GM23338 (cell line): Measurements from ENCODE around the gene OLIG3. TPM values are rescaled to one million over a fixed set of nuclear protein-coding genes. Genes with fewer than 3 reads are reported as not detected.
A peak's percentile ranks its signal among the peaks of the same experiment; 100 is the strongest.

Experiments used
- ATAC-seq: fragments of 200-7000 bp; cut with Tn5 transposase; 3 replicates; pipeline ENCODE4 v1.9.1; 2020
- DNase-seq: peaks from one replicate; pipeline ENCODE4 v3.0.0-alpha.2; 2015; ENCODE audit warnings: low spot score
- H2AFZ ChIP-seq: fragments of 200-600 bp; sonication (generic); 2 replicates; pipeline ENCODE4 v1.8.0; 2016; ENCODE audit warnings: antibody characterized with exemption, mild to moderate bottlenecking, moderate library complexity
- H3F3A ChIP-seq: fragments of 200-600 bp; sonication (generic); replicated peaks from 2 replicates; pipeline ENCODE4 v1.8.0; 2017; ENCODE audit warnings: antibody characterized with exemption, mixed run types, low read depth
- H3K27ac ChIP-seq: fragments of 200-600 bp; sonication (generic); 2 replicates; pipeline ENCODE4 v1.6.1; 2016; ENCODE audit warnings: low read depth
- H3K27me3 ChIP-seq: fragments of 200-600 bp; sonication (generic); 2 replicates; pipeline ENCODE4 v1.8.0; 2016; ENCODE audit warnings: mild to moderate bottlenecking, mixed run types, moderate library complexity; ENCODE audit not compliant: insufficient read depth
- H3K36me3 ChIP-seq: fragments of 200-600 bp; sonication (generic); 2 replicates; pipeline ENCODE4 v1.8.0; 2016; ENCODE audit warnings: mild to moderate bottlenecking; ENCODE audit not compliant: insufficient read depth
- H3K4me1 ChIP-seq: fragments of 200-600 bp; sonication (generic); 2 replicates; pipeline ENCODE4 v1.8.0; 2016; ENCODE audit warnings: mild to moderate bottlenecking, moderate library complexity; ENCODE audit not compliant: insufficient read depth
- H3K4me2 ChIP-seq: fragments of 200-600 bp; sonication (generic); 2 replicates; pipeline ENCODE4 v1.7.1; 2017; ENCODE audit warnings: mixed run types
- H3K4me3 ChIP-seq: fragments of 200-600 bp; sonication (generic); 2 replicates; pipeline ENCODE4 v1.6.1; 2016; ENCODE audit warnings: mixed run types
- H3K79me2 ChIP-seq: fragments of 200-600 bp; sonication (generic); replicated peaks from 2 replicates; pipeline ENCODE4 v1.8.0; 2017; ENCODE audit warnings: mild to moderate bottlenecking; ENCODE audit not compliant: insufficient read depth
- H3K9me2 ChIP-seq: fragments of 200-600 bp; sonication (generic); 2 replicates; pipeline ENCODE4 v1.8.0; 2017; ENCODE audit not compliant: insufficient read depth
- H4K20me1 ChIP-seq: fragments of 200-600 bp; sonication (generic); replicated peaks from 2 replicates; pipeline ENCODE4 v1.8.0; 2017; ENCODE audit warnings: mild to moderate bottlenecking; ENCODE audit not compliant: insufficient read depth
- H3K27ac Mint-ChIP-seq: 2 replicates; pipeline ENCODE4 v1.8.0; 2020; ENCODE audit warnings: inconsistent platforms, mild to moderate bottlenecking, moderate library complexity, mixed read lengths
- H3K27me3 Mint-ChIP-seq: 3 replicates; pipeline ENCODE4 v1.8.0; 2022; ENCODE audit warnings: low read depth, mild to moderate bottlenecking, moderate library complexity, mixed read lengths, inconsistent platforms; ENCODE audit not compliant: insufficient read depth, poor library complexity
- H3K36me3 Mint-ChIP-seq: 3 replicates; pipeline ENCODE4 v1.8.0; 2021; ENCODE audit warnings: low read depth, mild to moderate bottlenecking, inconsistent platforms, moderate library complexity, mixed read lengths
- H3K4me1 Mint-ChIP-seq: 3 replicates; pipeline ENCODE4 v1.8.0; 2020; ENCODE audit warnings: mild to moderate bottlenecking, inconsistent platforms, mixed read lengths
- H3K4me3 Mint-ChIP-seq: 3 replicates; pipeline ENCODE4 v1.8.0; 2021; ENCODE audit warnings: moderate library complexity, mild to moderate bottlenecking, inconsistent platforms, mixed read lengths
- H3K9me3 Mint-ChIP-seq: 3 replicates; pipeline ENCODE4 v1.8.0; 2020; ENCODE audit warnings: moderate library complexity, mild to moderate bottlenecking, inconsistent platforms, mixed read lengths
- EZH2 ChIP-seq: fragments of 200-600 bp; sonication (generic); IDR thresholded peaks from one replicate; pipeline ENCODE4 v1.8.0; 2017; ENCODE audit warnings: antibody characterized with exemption, mild to moderate bottlenecking, low read depth; ENCODE audit not compliant: unreplicated experiment
- POLR2AphosphoS5 ChIP-seq: IDR thresholded peaks from 2 replicates; pipeline ENCODE4 v1.6.1; 2016; ENCODE audit warnings: antibody characterized with exemption, low read depth
- polyA plus RNA-seq: library from polyadenylated mRNA; unstranded; fragments of >200 nt; fragmentation: Nextera tagmentation; extraction: Ambion mirVana; gene quantifications from 2 replicates; pipeline ENCODE4 v1.2.1, GENCODE V29; 2016
- total RNA-seq: library from RNA; depleted of rRNA; stranded (reverse); fragments of >200 nt; shearing (Covaris generic); gene quantifications from 2 replicates; pipeline ENCODE4 v1.2.3, GENCODE V29; 2014
- TF ChIP-seq, protein P1 (sequence below): fragments of 250-450 bp; sonication (Bioruptor Pico); IDR thresholded peaks from 2 replicates; pipeline ENCODE4 v1.5.0; 2020; ENCODE audit warnings: mild to moderate bottlenecking, moderate library complexity
- TF ChIP-seq, protein P2 (sequence below), 2 experiments: fragments of 200-600 bp in 1 of 2; sonication (generic) in 1 of 2; conservative IDR thresholded peaks; 2 replicates each; pipeline versions ENCODE4 v1.5.1 to v1.6.1; 2016 to 2017; ENCODE audit warnings: antibody characterized with exemption in 2 of 2, low read depth in 2 of 2, mild to moderate bottlenecking in 2 of 2, moderate library complexity in 1 of 2

Gene OLIG3
- total and polyA plus RNA-seq, 2 experiments from 2014 or later, result 0.10 to 1.1 TPM

DNA sequence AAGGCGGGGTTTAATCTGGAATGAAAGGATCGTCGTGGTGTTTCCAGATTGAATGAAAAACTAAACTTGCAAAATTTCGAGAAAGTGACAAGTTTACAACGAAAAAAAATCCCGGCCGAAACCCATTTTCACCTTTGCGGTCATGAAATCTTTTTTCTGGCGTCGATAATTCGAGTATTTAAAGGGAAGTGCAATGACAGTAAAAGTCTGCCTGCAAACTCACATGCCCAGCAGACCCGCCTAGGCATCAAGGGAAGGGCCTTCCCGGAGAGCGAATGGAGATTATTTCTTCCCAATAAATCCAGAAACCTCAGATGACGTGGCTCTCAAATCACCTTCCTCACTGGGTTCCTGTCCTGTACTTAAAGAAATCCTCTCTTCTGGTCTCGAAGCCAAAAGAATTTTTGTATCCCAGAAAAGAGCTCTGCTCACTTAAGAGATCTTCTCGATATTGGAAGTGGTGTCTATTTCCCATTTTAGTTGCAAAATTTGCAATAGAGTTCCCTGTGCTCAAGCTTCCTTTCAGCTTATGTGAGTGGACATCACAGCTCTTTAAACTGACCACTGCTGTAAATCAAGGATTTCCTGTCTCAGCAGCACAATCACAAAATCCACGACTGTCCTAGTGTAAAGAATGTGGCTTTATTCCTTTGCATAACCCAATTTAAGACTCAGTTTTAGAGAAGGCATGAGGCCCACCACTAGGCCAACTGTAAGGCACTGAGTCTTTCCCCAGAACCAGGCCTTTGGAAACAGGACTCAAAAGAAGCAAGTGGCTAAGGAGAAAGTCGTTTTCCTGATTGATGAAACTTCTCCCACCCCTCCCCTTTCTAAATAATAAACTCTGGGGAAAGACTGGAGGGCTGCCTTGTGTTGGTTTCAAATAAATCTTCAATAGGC lies 3.9 kb downstream of the OLIG3 start:
- H3K4me1 ChIP-seq, result peaks cover 71% of the 10 kb centered on the region
- H3K4me1 Mint-ChIP-seq, result peaks cover 74% of the 10 kb centered on the region
- no peaks in the 10 kb centered on the region for H3K79me2 ChIP-seq
- 0 out of 2 replicates have a peak, but pooled peaks cover 3% of the 10 kb centered on the region for H4K20me1 ChIP-seq
- TF ChIP-seq, protein P1, sequence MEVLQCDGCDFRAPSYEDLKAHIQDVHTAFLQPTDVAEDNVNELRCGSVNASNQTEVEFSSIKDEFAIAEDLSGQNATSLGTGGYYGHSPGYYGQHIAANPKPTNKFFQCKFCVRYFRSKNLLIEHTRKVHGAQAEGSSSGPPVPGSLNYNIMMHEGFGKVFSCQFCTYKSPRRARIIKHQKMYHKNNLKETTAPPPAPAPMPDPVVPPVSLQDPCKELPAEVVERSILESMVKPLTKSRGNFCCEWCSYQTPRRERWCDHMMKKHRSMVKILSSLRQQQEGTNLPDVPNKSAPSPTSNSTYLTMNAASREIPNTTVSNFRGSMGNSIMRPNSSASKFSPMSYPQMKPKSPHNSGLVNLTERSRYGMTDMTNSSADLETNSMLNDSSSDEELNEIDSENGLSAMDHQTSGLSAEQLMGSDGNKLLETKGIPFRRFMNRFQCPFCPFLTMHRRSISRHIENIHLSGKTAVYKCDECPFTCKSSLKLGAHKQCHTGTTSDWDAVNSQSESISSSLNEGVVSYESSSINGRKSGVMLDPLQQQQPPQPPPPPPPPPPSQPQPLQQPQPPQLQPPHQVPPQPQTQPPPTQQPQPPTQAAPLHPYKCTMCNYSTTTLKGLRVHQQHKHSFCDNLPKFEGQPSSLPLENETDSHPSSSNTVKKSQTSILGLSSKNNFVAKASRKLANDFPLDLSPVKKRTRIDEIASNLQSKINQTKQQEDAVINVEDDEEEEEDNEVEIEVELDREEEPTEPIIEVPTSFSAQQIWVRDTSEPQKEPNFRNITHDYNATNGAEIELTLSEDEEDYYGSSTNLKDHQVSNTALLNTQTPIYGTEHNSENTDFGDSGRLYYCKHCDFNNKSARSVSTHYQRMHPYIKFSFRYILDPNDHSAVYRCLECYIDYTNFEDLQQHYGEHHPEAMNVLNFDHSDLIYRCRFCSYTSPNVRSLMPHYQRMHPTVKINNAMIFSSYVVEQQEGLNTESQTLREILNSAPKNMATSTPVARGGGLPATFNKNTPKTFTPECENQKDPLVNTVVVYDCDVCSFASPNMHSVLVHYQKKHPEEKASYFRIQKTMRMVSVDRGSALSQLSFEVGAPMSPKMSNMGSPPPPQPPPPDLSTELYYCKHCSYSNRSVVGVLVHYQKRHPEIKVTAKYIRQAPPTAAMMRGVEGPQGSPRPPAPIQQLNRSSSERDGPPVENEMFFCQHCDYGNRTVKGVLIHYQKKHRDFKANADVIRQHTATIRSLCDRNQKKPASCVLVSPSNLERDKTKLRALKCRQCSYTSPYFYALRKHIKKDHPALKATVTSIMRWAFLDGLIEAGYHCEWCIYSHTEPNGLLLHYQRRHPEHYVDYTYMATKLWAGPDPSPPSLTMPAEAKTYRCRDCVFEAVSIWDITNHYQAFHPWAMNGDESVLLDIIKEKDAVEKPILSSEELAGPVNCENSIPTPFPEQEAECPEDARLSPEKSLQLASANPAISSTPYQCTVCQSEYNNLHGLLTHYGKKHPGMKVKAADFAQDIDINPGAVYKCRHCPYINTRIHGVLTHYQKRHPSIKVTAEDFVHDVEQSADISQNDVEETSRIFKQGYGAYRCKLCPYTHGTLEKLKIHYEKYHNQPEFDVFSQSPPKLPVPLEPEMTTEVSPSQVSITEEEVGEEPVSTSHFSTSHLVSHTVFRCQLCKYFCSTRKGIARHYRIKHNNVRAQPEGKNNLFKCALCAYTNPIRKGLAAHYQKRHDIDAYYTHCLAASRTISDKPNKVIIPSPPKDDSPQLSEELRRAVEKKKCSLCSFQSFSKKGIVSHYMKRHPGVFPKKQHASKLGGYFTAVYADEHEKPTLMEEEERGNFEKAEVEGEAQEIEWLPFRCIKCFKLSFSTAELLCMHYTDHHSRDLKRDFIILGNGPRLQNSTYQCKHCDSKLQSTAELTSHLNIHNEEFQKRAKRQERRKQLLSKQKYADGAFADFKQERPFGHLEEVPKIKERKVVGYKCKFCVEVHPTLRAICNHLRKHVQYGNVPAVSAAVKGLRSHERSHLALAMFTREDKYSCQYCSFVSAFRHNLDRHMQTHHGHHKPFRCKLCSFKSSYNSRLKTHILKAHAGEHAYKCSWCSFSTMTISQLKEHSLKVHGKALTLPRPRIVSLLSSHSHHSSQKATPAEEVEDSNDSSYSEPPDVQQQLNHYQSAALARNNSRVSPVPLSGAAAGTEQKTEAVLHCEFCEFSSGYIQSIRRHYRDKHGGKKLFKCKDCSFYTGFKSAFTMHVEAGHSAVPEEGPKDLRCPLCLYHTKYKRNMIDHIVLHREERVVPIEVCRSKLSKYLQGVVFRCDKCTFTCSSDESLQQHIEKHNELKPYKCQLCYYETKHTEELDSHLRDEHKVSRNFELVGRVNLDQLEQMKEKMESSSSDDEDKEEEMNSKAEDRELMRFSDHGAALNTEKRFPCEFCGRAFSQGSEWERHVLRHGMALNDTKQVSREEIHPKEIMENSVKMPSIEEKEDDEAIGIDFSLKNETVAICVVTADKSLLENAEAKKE, result no peak
- peak; percentile 54 for TF ChIP-seq EZH2
- no peak for TF ChIP-seq POLR2AphosphoS5
- TF ChIP-seq, protein P2, sequence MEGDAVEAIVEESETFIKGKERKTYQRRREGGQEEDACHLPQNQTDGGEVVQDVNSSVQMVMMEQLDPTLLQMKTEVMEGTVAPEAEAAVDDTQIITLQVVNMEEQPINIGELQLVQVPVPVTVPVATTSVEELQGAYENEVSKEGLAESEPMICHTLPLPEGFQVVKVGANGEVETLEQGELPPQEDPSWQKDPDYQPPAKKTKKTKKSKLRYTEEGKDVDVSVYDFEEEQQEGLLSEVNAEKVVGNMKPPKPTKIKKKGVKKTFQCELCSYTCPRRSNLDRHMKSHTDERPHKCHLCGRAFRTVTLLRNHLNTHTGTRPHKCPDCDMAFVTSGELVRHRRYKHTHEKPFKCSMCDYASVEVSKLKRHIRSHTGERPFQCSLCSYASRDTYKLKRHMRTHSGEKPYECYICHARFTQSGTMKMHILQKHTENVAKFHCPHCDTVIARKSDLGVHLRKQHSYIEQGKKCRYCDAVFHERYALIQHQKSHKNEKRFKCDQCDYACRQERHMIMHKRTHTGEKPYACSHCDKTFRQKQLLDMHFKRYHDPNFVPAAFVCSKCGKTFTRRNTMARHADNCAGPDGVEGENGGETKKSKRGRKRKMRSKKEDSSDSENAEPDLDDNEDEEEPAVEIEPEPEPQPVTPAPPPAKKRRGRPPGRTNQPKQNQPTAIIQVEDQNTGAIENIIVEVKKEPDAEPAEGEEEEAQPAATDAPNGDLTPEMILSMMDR (conservative IDR thresholded peaks at IDR 0.05; ENCODE audit: low read depth in 2 of 2), result no peak
- H3K27me3 ChIP-seq, result peaks cover 100% of the 10 kb centered on the region
- no peaks in the 10 kb centered on the region for H3K9me2 ChIP-seq
- ATAC-seq (no peak), DNase-seq (peak; percentile 35)
- no peaks in the 10 kb centered on the region for H3K36me3 ChIP-seq
- H3F3A ChIP-seq, result peaks cover 19% of the 10 kb centered on the region; the same call in 1 of the 2 replicates
- peak overlapping the region; percentile 96 for H3K4me2 ChIP-seq
- H3K4me3 ChIP-seq, result peak overlapping the region; percentile 72
- H3K9me3 Mint-ChIP-seq, result no peaks in the 10 kb centered on the region; the same call in 2 of the 3 replicates
- peak overlapping the region; percentile 81 for H3K4me3 Mint-ChIP-seq
- peak overlapping the region; percentile 96; the same call in 1 of the 2 replicates for H2AFZ ChIP-seq
- H3K36me3 Mint-ChIP-seq, result no peaks in the 10 kb centered on the region; the same call in 2 of the 3 replicates
- no peak overlapping the region for H3K27ac Mint-ChIP-seq
- no peak overlapping the region for H3K27ac ChIP-seq
- peaks cover 99% of the 10 kb centered on the region for H3K27me3 Mint-ChIP-seq
